ENCODE measurements around the gene PTP4A2. TPM values are rescaled to one million over a fixed set of nuclear protein-coding genes. Genes with fewer than 3 reads are reported as not detected.

The PTP4A2 gene
- total and polyA plus RNA-seq, 2 of the 13 experiments (the other 11 are each of a cell fraction or from before 2014, with no cell fraction given), result 173 to 225 TPM

DNA sequence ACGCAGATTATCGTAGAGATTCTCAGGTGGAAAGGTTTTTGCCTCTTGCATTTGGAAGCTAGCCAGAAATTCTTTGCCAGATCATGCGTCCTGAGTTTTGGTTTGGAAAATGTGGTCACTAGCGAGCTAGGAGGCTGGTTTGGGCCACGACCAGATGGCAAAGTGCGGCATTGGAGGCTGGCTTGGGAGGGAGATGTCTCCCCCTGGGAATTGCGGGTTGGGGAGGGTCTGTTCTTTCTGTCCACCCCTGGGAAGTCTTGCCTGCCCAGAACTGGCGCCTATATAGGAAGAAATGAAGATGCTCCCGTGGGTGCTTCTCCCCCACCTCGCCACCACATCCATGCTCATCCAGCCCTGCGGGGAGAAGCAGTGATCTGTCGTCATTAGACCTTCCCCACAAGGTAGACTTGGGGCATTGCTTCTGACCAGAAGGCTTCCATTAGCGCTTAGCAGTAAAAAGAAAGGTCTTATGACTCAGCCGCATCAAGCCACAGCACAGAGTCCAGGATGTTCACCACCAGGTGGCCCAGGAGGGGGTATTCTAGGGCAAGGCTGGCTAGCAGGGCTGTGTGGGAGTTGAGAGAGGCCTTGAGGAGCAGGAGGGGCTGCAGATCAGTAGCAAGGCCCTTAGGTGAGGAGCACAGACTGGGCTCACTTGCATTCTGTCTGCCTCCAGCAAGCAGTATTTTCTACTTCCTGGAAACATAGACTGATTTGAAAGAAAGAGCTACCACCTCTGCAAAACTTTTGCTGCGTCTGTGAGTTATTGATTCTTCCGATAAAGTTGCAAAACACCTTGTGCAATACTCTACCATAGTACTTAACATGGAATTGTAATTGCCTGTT is 1.5 kb upstream of the PTP4A2 start (continued):
- peak; percentile 43; the same call in 1 of the 2 replicates for TF ChIP-seq ZNF580 (CRISPR knock-in tag; IDR thresholded peaks at IDR 0.05; ENCODE audit: borderline replicate concordance, low read depth)
- no peak for TF ChIP-seq SETDB1 (CRISPR knock-in tag; IDR thresholded peaks at IDR 0.05; ENCODE audit: borderline replicate concordance)
- TF ChIP-seq SRF (IDR thresholded peaks at IDR 0.05; ENCODE audit: low read depth, low read length), result no peak
- TF ChIP-seq ATF4 (CRISPR knock-in tag; IDR thresholded peaks at IDR 0.05), result peak in 1 of 2 experiments; percentile 66; a peak in 1 of 4 replicates

GRCh38 chr1:31937300-31938183 is 626 bp downstream of the PTP4A2 start:
- peaks cover 48% of the 10 kb centered on the region for H4K20me1 ChIP-seq (ENCODE audit: insufficient read depth, low read length)
- peak overlapping the region; percentile 87 for H3K9ac ChIP-seq (ENCODE audit: insufficient read depth, low read depth, low read length)
- intact Hi-C loops (cut with micrococcal nuclease; ENCODE audit: unreplicated experiment) (no loop called here), in situ Hi-C loops (cut with HindIII; ENCODE audit: extremely low pct_ligation_motif_present, low pct_unique_long_range_greater_than_20kb) (no loop called here)
- no peak for FAIRE-seq
- H3K79me2 ChIP-seq (ENCODE audit: insufficient read depth, low read length), result peaks cover 50% of the 10 kb centered on the region
- H2AFZ ChIP-seq (ENCODE audit: low read length), result no peak overlapping the region
- BruUV-seq (replicated peaks), result no TSS peak
- peak overlapping the region; percentile 66 to 99 (median 98) for H3K4me3 ChIP-seq (replicated peaks in 1 of 3; ENCODE audit: insufficient read depth in 1 of 3, low read depth in 2 of 3, low read length in 3 of 3)
- H3K4me1 ChIP-seq (ENCODE audit: insufficient read depth, low read length), result peaks cover 67% of the 10 kb centered on the region
- H3K27me3 ChIP-seq (ENCODE audit: control insufficient read depth in 1 of 2, insufficient read depth in 2 of 2, low read length in 2 of 2), result no peaks in the 10 kb centered on the region; a peak in 1 of 5 replicates
- H3K36me3 ChIP-seq (replicated peaks in 1 of 2; ENCODE audit: control insufficient read depth in 1 of 2, insufficient read depth in 2 of 2, low read length in 2 of 2), result no peaks in the 10 kb centered on the region
- H3K27ac ChIP-seq (ENCODE audit: extremely low read length, insufficient read depth, low read length), result peak overlapping the region; percentile 80
- WGBS (ENCODE audit: low lambda C conversion rate), result 2% methylated on average over 35 of the region's 78 CpGs
- H3K4me2 ChIP-seq (ENCODE audit: low read depth, low read length), result peak overlapping the region; percentile 82
- ChIA-PET POLR2A (interaction anchor here (0.6 to 2.0 kb wide), 5 partner anchors 18 to 27 kb away, joined by 3 to 17 read pairs (median 6); no protein-coding TSS in a partner anchor), CTCF (ENCODE audit: low intra/inter-chr PET ratio, low total read pairs) (interaction anchor here (2.8 kb wide), 1 partner anchor 26 kb away, joined by 54 read pairs; no protein-coding TSS in a partner anchor)
- DNase-seq (ENCODE audit: low spot score), result peak; percentile 39
- peak; percentile 35 for ATAC-seq
- no peaks in the 10 kb centered on the region for H3K9me3 ChIP-seq (ENCODE audit: low read length)
- TF ChIP-seq ZNF264 (CRISPR knock-in tag; IDR thresholded peaks at IDR 0.05) (no peak), MYNN (CRISPR knock-in tag; IDR thresholded peaks at IDR 0.05; ENCODE audit: low read depth) (no peak), MBD4 (IDR thresholded peaks at IDR 0.05; ENCODE audit: borderline replicate concordance, low read length) (no peak), ZGPAT (CRISPR knock-in tag; IDR thresholded peaks at IDR 0.05) (no peak), FOXA1 (IDR thresholded peaks at IDR 0.05) (no peak), FOXA1 (CRISPR knock-in tag; IDR thresholded peaks at IDR 0.05) (no peak), ISX (CRISPR knock-in tag; conservative IDR thresholded peaks at IDR 0.05) (no peak), KLF9 (CRISPR knock-in tag; IDR thresholded peaks at IDR 0.05; ENCODE audit: low read depth) (no peak), ATAD3A (CRISPR knock-in tag; IDR thresholded peaks at IDR 0.05) (no peak), ZNF451 (CRISPR knock-in tag; IDR thresholded peaks at IDR 0.05) (no peak), ZFP36L1 (CRISPR knock-in tag; IDR thresholded peaks at IDR 0.05) (no peak; the same call in 1 of the 2 replicates), ZBTB2 (CRISPR knock-in tag; IDR thresholded peaks at IDR 0.05; ENCODE audit: low read depth) (0 out of 2 replicates have a peak, but pooled peaks have one; percentile 34), ZNF441 (CRISPR knock-in tag; IDR thresholded peaks at IDR 0.05; ENCODE audit: borderline replicate concordance) (no peak)

Data from HepG2 (cell line).